GM21360 (cell line): ENCODE data around the gene MICAL2.

Source experiments
- ATAC-seq: cut with Tn5 transposase; IDR thresholded peaks from one replicate; pipeline ENCODE4 v1.9.1; 2021; ENCODE audit warnings: mild to moderate bottlenecking, moderate library complexity; ENCODE audit not compliant: unreplicated experiment

The MICAL2 gene

DNA sequence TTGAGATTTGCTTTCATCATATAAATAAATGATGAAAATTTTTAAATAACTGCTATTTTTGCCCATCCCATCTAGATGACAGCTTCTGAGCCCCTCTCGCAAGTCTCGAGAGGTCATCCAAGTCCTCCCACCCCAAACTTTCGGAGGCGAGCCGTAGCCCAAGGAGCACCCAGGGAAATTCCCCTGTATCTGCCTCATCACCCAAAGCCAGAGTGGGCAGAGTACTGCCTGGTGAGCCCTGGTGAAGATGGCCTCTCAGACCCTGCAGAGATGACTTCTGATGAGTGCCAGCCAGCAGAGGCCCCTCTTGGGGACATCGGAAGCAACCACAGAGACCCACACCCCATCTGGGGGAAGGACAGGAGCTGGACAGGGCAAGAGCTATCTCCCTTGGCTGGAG is 183.1 kb downstream of the MICAL2 start:
- no peak for ATAC-seq

DNA sequence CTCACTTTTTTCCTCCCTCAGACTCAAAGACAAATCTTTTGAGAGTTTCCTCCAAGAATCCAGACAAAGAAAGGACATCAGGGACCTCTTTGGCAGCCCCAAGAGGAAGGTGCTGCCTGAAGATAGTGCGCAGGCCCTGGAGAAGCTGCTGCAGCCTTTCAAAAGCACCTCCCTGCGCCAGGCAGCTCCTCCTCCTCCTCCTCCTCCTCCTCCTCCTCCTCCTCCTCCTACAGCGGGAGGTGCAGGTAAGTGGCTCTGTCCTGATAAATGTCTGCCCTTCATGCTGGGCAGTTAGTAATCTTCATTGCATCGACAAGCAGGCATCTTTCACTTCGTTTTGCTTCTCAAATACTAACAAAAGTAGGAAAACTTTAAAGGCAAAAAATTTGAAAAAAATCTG is 184.2 kb downstream of the MICAL2 start:
- ATAC-seq = no peak

- ATAC-seq = no peak
Observed at GRCh38 chr11:12295943-12296342, 185.6 kb downstream of the MICAL2 start.

GRCh38 chr11:12298610-12299009 is 188.2 kb downstream of the MICAL2 start:
- ATAC-seq = no peak

DNA sequence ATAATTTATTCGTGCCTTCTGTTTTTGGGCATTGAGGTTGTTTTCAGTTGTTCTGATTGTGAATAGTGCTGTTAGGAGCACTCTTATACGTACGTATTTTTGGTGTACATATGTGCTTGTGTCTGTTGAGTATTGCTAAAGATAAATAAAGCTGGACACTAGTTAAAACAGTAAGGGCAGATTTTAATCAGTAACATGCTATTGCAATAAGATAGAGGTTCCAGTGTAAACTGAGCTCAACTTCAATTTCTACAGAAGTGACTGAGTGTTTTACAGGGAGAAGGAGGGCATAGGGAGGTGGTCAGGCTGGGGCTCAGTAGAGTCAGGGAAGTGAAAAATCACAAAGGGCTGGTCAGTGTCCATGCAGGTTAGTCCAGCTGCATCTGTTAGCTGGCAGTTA is 191.0 kb downstream of the MICAL2 start:
- no peak for ATAC-seq

DNA sequence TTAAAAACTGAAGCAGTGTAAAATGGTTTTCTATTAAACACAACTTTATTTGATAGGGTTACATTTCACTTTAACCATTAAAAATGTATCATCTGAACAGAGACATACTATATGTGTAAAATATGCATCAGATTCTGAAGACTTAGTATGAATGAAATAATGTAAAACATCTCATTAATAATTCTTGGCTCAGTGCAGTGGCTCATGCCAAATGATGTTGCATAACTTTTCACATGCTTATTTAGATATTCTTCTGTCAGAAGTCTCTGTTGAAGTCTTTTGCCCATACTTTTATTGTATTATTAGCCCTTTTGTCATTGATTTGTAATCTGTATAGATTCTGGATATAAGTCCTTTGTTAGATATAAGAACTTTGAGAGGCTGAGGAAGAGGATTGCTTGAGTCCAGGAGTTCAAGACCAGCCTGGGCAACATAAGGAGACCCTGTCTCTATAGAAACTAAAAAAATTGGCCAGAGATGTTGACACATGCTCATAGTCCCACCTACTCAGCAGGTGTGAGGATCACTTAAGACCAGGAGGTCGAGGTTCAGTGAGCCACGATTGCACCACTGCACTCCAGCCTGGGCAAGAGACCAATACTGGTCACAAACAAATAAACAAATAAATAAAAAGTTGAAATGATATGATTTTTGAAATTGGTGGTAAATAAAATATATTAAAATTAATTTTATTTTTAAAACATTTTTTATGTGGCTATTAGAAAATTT is 193.2 kb downstream of the MICAL2 start:
- ATAC-seq = no peak

- no peak for ATAC-seq
Observed at GRCh38 chr11:12306830-12307229, 196.4 kb downstream of the MICAL2 start.

- ATAC-seq = no peak
Observed at GRCh38 chr11:12312132-12312531, 201.7 kb downstream of the MICAL2 start.
